Neuronal stem cell (in vitro differentiated cells): ENCODE results near the gene JPH4.

Experiments used
- DNase-seq: peaks from one replicate; pipeline ENCODE4 v3.0.0-alpha.2; 2013; ENCODE audit warnings: low spot score
- H2AFZ ChIP-seq: one replicate; pipeline ENCODE4 v1.6.1; 2013; ENCODE audit warnings: mild to moderate bottlenecking, low read length, inconsistent platforms
- H2AK5ac ChIP-seq: 2 replicates; pipeline ENCODE4 v1.6.1; 2013; ENCODE audit warnings: low read depth, mild to moderate bottlenecking, inconsistent platforms, low read length, moderate library complexity, mixed read lengths
- H2BK120ac ChIP-seq: 2 replicates; pipeline ENCODE4 v1.6.1; 2013; ENCODE audit warnings: low read depth, mild to moderate bottlenecking, inconsistent platforms, low read length, moderate library complexity, mixed read lengths
- H2BK12ac ChIP-seq: one replicate; pipeline ENCODE4 v1.6.1; 2013; ENCODE audit warnings: low read length, inconsistent platforms
- H2BK15ac ChIP-seq: 2 replicates; pipeline ENCODE4 v1.6.1; 2013; ENCODE audit warnings: mild to moderate bottlenecking, low read length, inconsistent platforms, mixed read lengths
- H2BK5ac ChIP-seq: one replicate; pipeline ENCODE4 v1.6.1; 2013; ENCODE audit warnings: inconsistent platforms, mild to moderate bottlenecking, low read length, moderate library complexity
- H3K14ac ChIP-seq: one replicate; pipeline ENCODE4 v1.6.1; 2013; ENCODE audit warnings: low read length, inconsistent platforms
- H3K18ac ChIP-seq: 2 replicates; pipeline ENCODE4 v1.6.1; 2013; ENCODE audit warnings: low read length, inconsistent platforms
- H3K23ac ChIP-seq: 2 replicates; pipeline ENCODE4 v1.6.1; 2013; ENCODE audit warnings: low read depth, mild to moderate bottlenecking, mixed read lengths, low read length, inconsistent platforms; ENCODE audit not compliant: poor library complexity
- H3K27ac ChIP-seq: replicated peaks from 3 replicates; pipeline ENCODE4 v1.5.1; 2013; ENCODE audit warnings: low read length, inconsistent platforms
- H3K27me3 ChIP-seq, 3 experiments: 2 replicates each; pipeline ENCODE4 v1.6.1; 2013; ENCODE audit warnings: low read length in 3 of 3, mild to moderate bottlenecking in 2 of 3, inconsistent platforms in 1 of 3, low read depth in 1 of 3, mixed read lengths in 1 of 3, moderate library complexity in 1 of 3; ENCODE audit not compliant: control insufficient read depth in 3 of 3, insufficient read depth in 3 of 3
- H3K36me3 ChIP-seq, 2 donors: replicated peaks in 1 of 2; 2 replicates each; pipeline ENCODE4 v1.6.1; 2013; ENCODE audit warnings: low read length in 2 of 2; ENCODE audit not compliant: control insufficient read depth in 2 of 2, insufficient read depth in 2 of 2
- H3K4ac ChIP-seq: 2 replicates; pipeline ENCODE4 v1.6.1; 2013; ENCODE audit warnings: inconsistent platforms, mild to moderate bottlenecking, low read length, moderate library complexity
- H3K4me1 ChIP-seq, 2 donors: 1 replicate in 1 of 2; 2 replicates in 1 of 2; pipeline ENCODE4 v1.6.1; 2013; ENCODE audit warnings: low read length in 2 of 2, low read depth in 1 of 2; ENCODE audit not compliant: control insufficient read depth in 2 of 2, insufficient read depth in 1 of 2
- H3K4me2 ChIP-seq: one replicate; pipeline ENCODE4 v1.6.1; 2013; ENCODE audit warnings: mild to moderate bottlenecking, low read length, inconsistent platforms; ENCODE audit not compliant: insufficient read depth, poor library complexity, severe bottlenecking
- H3K4me3 ChIP-seq, 2 donors: 2 replicates each; pipeline ENCODE4 v1.5.1; 2013; ENCODE audit warnings: low read length in 2 of 2, mild to moderate bottlenecking in 2 of 2, inconsistent platforms in 1 of 2, moderate library complexity in 1 of 2
- H3K79me1 ChIP-seq: one replicate; pipeline ENCODE4 v1.6.1; 2013; ENCODE audit warnings: low read depth, mild to moderate bottlenecking, inconsistent platforms, low read length, moderate library complexity
- H3K9ac ChIP-seq: one replicate; pipeline ENCODE4 v1.6.1; 2013; ENCODE audit warnings: mild to moderate bottlenecking, low read depth, low read length, inconsistent platforms; ENCODE audit not compliant: poor library complexity
- H3K9me3 ChIP-seq, 2 donors: replicated peaks in 1 of 2; 2 replicates each; pipeline versions ENCODE3 to v1.6.1; 2013; ENCODE audit warnings: low read length in 2 of 2, mild to moderate bottlenecking in 2 of 2, inconsistent platforms in 1 of 2, low read depth in 1 of 2, mixed read lengths in 1 of 2, moderate library complexity in 1 of 2; ENCODE audit not compliant: control insufficient read depth in 2 of 2, insufficient read depth in 1 of 2
- H4K8ac ChIP-seq: one replicate; pipeline ENCODE4 v1.6.1; 2013; ENCODE audit warnings: low read depth, mild to moderate bottlenecking, inconsistent platforms, low read length, moderate library complexity
- H4K91ac ChIP-seq: one replicate; pipeline ENCODE4 v1.6.1; 2013; ENCODE audit warnings: low read length, low read depth, mild to moderate bottlenecking, inconsistent platforms; ENCODE audit not compliant: poor library complexity
- WGBS, 2 donors: extraction: QIAGEN DNeasy Blood & Tissue Kit; methylation state at CpG; one replicate each; pipeline ENCODE4 v1.1.7; 2013; ENCODE audit warnings: missing lambda C conversion rate in 2 of 2, mixed read lengths in 1 of 2; ENCODE audit not compliant: insufficient read length in 2 of 2, insufficient replicate concordance in 1 of 2; ENCODE audit errors: extremely low coverage in 2 of 2; 5-methylcytosine and 5-hydroxymethylcytosine counted together

The JPH4 gene

GRCh38 chr14:23529016-23529415, 49.6 kb downstream of the JPH4 start:
- Histone ChIP-seq H3K27ac (no peak overlapping the region), H2BK5ac (no peak overlapping the region), H2AK5ac (no peak overlapping the region), H2BK15ac (no peak overlapping the region), H3K18ac (no peak overlapping the region), H2BK120ac (no peak overlapping the region), H4K91ac (no peak overlapping the region), H3K27me3 (no peaks in the 10 kb centered on the region), H3K4ac (no peak overlapping the region), H3K36me3 (peaks cover 29 to 40% of the 10 kb centered on the region in 2 donors), H3K4me1 (peaks cover 0 to 5% of the 10 kb centered on the region in 2 donors), H3K23ac (no peak overlapping the region), H4K8ac (no peak overlapping the region), H3K9ac (no peak overlapping the region), H3K14ac (no peak overlapping the region), H3K4me2 (no peak overlapping the region), H3K9me3 (no peaks in the 10 kb centered on the region), H2BK12ac (no peak overlapping the region), H3K79me1 (peaks cover 7% of the 10 kb centered on the region), H3K4me3 (no peak overlapping the region), H2AFZ (no peak overlapping the region)
- WGBS, 2 donors = no CpG with 5 or more reads among the region's 3 CpGs
- no peak for DNase-seq

GRCh38 chr14:23528555-23528954, 50.0 kb downstream of the JPH4 start:
- no peak overlapping the region for H2BK120ac ChIP-seq
- H3K4me1 ChIP-seq = peaks cover 0 to 5% of the 10 kb centered on the region in 2 donors
- H3K36me3 ChIP-seq = peaks cover 28 to 38% of the 10 kb centered on the region in 2 donors
- no peak overlapping the region for H3K4me2 ChIP-seq
- H3K27me3 ChIP-seq = no peaks in the 10 kb centered on the region
- no peak overlapping the region for H2BK12ac ChIP-seq
- H3K18ac ChIP-seq = no peak overlapping the region
- H3K27ac ChIP-seq = no peak overlapping the region
- H3K23ac ChIP-seq = no peak overlapping the region
- H4K8ac ChIP-seq = no peak overlapping the region
- peak overlapping the region; percentile 67 for H3K14ac ChIP-seq
- no peak overlapping the region for H4K91ac ChIP-seq
- DNase-seq = no peak
- no peak overlapping the region for H2AK5ac ChIP-seq
- H3K9ac ChIP-seq = no peak overlapping the region
- H2AFZ ChIP-seq = no peak overlapping the region
- WGBS, 2 donors = no CpG with 5 or more reads among the region's 1 CpG
- H3K79me1 ChIP-seq = peaks cover 7% of the 10 kb centered on the region
- H2BK15ac ChIP-seq = no peak overlapping the region
- no peak overlapping the region for H3K4ac ChIP-seq
- no peak overlapping the region for H2BK5ac ChIP-seq
- H3K9me3 ChIP-seq = no peaks in the 10 kb centered on the region
- no peak overlapping the region for H3K4me3 ChIP-seq

- Histone ChIP-seq H2AFZ (no peak overlapping the region), H3K27ac (no peak overlapping the region), H3K4me3 (no peak overlapping the region), H3K4me1 (peaks cover 0 to 5% of the 10 kb centered on the region in 2 donors), H3K27me3 (no peaks in the 10 kb centered on the region), H3K18ac (no peak overlapping the region), H2BK120ac (no peak overlapping the region), H2BK12ac (peak overlapping the region; percentile 42), H2BK5ac (no peak overlapping the region), H3K4ac (no peak overlapping the region), H3K23ac (peak overlapping the region; percentile 37), H2BK15ac (no peak overlapping the region), H3K14ac (no peak overlapping the region), H4K8ac (no peak overlapping the region), H3K4me2 (no peak overlapping the region), H2AK5ac (no peak overlapping the region), H3K79me1 (no peaks in the 10 kb centered on the region), H3K36me3 (peaks cover 19 to 25% of the 10 kb centered on the region in 2 donors), H4K91ac (no peak overlapping the region), H3K9me3 (no peaks in the 10 kb centered on the region), H3K9ac (no peak overlapping the region)
- WGBS, 2 donors = no CpG with 5 or more reads among the region's 8 CpGs
- no peak for DNase-seq
Observed at GRCh38 chr14:23525611-23526010, 53.0 kb downstream of the JPH4 start.

- H3K4me3 ChIP-seq = no peak overlapping the region
- no peak overlapping the region for H4K8ac ChIP-seq
- no peak overlapping the region for H3K27ac ChIP-seq
- no peak overlapping the region for H2BK5ac ChIP-seq
- H3K4me2 ChIP-seq = no peak overlapping the region
- H2BK12ac ChIP-seq = no peak overlapping the region
- DNase-seq = no peak
- no peak overlapping the region for H3K9ac ChIP-seq
- no peak overlapping the region for H3K4ac ChIP-seq
- H2AK5ac ChIP-seq = no peak overlapping the region
- WGBS, 2 donors = no CpG with 5 or more reads among the region's 14 CpGs
- H3K36me3 ChIP-seq = peaks cover 19 to 25% of the 10 kb centered on the region in 2 donors
- peaks cover 0 to 5% of the 10 kb centered on the region in 2 donors for H3K4me1 ChIP-seq
- no peak overlapping the region for H4K91ac ChIP-seq
- no peak overlapping the region for H3K14ac ChIP-seq
- no peaks in the 10 kb centered on the region for H3K27me3 ChIP-seq
- no peak overlapping the region for H2BK15ac ChIP-seq
- no peak overlapping the region for H3K23ac ChIP-seq
- H2BK120ac ChIP-seq = no peak overlapping the region
- no peaks in the 10 kb centered on the region for H3K9me3 ChIP-seq
- no peak overlapping the region for H3K18ac ChIP-seq
- no peak overlapping the region for H2AFZ ChIP-seq
- no peaks in the 10 kb centered on the region for H3K79me1 ChIP-seq
Observed at GRCh38 chr14:23524954-23525353, 53.6 kb downstream of the JPH4 start.
